Stimulated activated CD8-positive, alpha-beta memory T cell treated with anti-CD3 and anti-CD28 coated beads, Interleukin-7, amount 100 ng/mL, for 1 hour (primary cell): ENCODE results near the gene EZR.
"Not testable (repeated sequence)": the region's sequence is repeated elsewhere in the genome, so short reads cannot be mapped to it uniquely, and the experiment has no call there.

Source experiments
- DNase-seq, 2 donors: peaks; one replicate each; pipeline ENCODE4 v3.0.0-alpha.2; 2020; ENCODE audit warnings: low read depth in 2 of 2

Gene EZR

GRCh38 chr6:158841358-158841757 is 22.2 kb upstream of the EZR start:
- DNase-seq = no peak

DNA sequence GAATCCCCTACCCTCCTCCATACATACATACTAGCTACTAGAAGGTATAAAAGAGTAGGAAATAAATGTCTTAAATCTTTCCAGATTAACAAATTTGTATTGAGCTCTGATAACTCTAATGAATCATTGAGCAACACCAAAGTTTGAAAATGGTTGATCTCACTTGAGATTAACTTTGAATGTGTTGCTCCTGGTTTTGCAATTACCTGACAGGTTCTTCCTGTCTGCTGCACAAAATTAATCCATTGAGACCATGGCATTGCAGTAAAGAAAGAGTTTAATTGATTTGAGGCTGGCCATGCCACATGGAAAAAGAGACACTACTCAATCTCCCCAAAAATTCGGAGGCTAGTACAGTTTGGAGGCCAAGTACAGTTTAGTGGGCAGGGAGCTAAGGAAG is 21.3 kb upstream of the EZR start:
- DNase-seq = no peak

- DNase-seq = no peak
These were observed 20.6 kb upstream of the EZR start for GRCh38 chr6:158839796-158840195.

- DNase-seq = not testable (repeated sequence)
These were observed 19.6 kb upstream of the EZR start for GRCh38 chr6:158838790-158839189.

- DNase-seq = no peak
These were observed 18.8 kb upstream of the EZR start for GRCh38 chr6:158837684-158838625.

- no peak for DNase-seq
These were observed 17.6 kb upstream of the EZR start for GRCh38 chr6:158836625-158837311.

DNA sequence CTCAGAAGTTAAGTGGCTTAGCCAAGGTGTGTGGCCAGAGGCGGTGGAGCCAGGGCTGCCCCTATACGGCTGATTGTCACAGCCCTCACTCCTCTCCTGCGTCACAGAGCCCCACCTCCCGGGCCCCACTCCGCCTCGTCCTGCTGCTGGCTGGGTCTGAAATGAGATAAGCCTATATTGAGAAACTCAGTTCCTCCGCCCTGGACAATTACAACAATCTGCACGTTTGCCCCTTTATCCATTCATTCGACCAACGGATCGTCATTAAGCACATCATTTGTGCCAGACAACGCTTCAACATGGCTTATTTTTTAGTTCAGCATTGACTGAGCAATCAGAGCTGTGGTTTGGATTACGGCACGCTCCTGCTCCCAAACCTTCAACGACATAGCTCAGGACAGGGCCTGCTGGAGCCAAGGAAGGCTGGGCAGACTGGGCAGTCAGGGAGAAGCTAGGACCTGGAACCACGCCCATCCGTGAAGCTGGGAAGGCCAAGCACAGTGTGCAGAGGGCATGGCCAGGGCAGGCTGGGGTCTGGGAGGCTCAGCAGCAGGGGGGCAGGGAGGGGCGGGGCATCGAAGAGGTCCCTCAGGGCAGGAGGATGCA is 16.6 kb upstream of the EZR start:
- DNase-seq = no peak

- no peak for DNase-seq
These were observed 15.7 kb upstream of the EZR start for GRCh38 chr6:158834675-158835385.

DNA sequence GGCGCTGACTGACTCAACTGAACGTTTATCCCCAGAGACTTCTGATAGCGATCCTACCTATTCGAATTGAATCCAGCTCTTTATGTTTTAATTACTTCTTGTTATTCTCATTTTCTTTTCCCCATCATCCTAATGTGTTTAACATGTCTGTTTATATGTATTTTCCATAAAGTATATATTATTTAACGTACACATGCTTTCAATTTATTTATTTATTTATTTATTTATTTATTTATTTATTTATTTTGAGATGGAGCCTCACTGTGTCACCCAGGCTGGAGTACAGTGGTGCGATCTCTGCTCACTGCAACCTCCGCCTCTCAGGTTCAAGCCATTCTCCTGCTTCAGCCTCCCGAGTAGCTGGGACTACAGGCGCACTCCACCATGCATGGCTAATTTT is 13.6 kb upstream of the EZR start:
- DNase-seq = not testable (repeated sequence)

GRCh38 chr6:158832026-158832425 is 12.9 kb upstream of the EZR start:
- no peak for DNase-seq

- no peak for DNase-seq
These were observed 12.4 kb upstream of the EZR start for GRCh38 chr6:158831571-158831970.

DNA sequence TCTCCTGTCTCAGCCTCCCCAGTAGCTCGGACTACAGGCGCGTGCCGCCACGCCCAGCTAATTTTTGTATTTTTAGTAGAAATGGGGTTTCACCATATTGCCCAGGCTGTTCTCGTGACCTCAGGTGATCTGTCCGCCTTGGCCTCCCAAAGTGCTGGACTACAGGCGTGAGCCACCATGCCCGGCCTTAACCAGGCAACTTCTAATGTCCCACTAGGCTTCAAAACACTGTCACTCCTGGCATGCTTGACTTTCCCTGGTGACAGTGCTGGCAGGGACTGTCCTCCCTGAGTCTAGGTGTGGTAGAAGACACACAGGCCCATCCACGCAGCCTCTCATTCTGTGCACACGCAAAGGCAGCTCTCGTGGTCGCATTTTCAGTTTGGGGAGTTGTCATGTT is 11.6 kb upstream of the EZR start:
- no peak for DNase-seq

DNA sequence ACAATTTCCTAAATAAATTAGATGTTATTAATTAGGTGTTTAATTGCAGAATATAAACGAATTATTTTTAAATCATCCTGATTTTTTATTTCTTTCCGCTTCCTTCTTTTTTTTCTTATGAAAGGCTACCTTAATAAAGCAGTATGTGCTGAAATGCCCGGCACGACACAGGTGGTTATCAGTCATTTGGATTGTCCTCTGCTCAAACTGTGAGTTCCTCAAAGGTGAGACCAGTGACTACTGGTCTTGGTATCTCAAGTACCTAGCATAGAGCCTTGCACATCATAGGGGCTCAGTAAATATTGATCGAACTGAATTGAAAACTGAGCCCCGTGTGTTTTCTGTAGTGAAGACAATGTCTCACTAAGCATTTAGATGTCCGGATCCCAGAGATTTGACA is 9.6 kb upstream of the EZR start:
- no peak for DNase-seq

- no peak for DNase-seq
These were observed 7.8 kb upstream of the EZR start for GRCh38 chr6:158826819-158827501.

GRCh38 chr6:158825951-158826306 is 6.8 kb upstream of the EZR start:
- DNase-seq = no peak

- DNase-seq = no peak
These were observed 6.1 kb upstream of the EZR start for GRCh38 chr6:158825038-158825950.

GRCh38 chr6:158823616-158824015 is 4.4 kb upstream of the EZR start:
- not testable (repeated sequence) for DNase-seq

DNA sequence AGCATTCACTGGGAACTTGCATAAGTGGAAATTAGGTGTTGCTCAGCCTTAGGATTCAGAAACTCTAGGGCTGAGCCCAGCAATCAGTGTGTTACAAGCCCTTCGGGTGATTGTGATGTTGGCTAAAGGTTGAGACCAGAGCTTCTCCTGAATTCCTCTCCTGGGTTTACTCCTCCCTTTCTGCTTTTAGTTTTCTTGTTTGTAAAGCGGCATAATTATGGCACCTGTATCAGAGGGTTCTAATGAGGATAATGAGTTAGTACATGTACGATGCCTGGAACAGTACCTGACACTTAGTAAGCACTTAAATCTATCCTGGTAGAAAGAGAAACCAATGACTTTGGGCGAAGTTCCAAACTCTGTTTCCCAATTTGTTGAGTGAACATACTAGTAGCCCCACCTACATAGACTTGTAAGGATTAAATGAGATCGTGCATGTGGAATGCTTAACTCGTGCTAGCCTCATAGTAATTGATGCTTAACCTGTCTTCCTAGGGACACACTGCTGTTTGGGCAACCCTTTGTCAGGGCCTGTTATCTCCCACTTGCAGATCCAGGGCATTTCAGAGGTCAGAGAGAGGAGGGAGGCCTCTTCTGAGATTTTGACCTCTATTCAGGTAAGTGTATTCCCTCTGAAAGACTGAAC is 932 bp upstream of the EZR start:
- no peak for DNase-seq

DNA sequence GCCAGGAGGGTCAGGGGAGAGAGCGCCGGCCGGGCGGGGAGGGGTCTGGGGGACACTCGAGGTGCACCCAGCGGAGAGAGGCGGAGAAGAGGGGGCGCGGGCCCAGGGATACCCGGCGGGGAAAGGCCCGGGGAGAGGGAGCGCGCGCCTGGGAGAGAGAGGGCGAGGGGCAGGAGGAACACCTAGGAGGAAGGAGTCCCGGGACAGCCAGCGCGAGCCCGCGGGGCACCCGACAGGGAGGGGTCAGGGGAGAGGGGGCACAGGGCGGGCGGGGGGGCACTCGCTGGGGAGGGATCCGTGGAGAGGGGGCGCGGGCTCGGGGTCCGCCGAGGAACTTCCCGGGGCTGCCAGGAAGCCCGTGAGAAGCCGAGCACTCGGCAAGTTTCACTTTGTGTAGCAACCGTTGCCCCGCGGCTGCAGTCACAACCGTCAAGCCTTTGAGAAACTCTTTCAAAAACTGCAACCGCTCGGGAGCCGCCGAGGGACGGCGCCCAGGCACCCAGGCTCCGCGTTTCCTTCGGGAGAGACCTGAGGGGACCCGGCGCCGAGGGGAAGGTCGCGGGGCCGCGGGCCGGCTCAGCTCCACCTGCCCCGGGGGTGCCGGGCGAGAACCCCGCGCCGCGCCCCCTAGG is 471 bp downstream of the EZR start:
- DNase-seq = peak in 1 of 2 donors; percentile 37
